ENCODE measurements around the gene GHRH. TPM values are rescaled to one million over a fixed set of nuclear protein-coding genes. Genes with fewer than 3 reads are reported as not detected.

GHRH gene
- total RNA-seq, 1 donor from 2014 or later: not detected

DNA sequence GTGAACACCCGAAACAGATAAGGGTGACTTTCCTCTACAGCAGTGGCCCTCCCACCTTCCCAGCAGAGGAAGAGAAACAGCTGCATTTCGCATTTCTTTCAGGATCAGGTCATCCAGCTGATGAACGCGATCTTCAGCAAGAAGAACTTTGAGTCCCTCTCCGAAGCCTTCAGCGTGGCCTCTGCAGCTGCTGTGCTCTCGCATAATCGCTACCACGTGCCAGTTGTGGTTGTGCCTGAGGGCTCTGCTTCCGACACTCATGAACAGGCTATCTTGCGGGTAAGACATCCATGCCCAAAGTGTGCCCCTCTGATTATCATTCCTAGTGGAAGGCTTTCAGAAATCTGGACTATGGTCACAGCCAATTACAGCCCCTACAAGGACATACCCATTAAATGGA lies 54.4 kb downstream of the GHRH start:
- intact Hi-C loops (cut with micrococcal nuclease): no loop called here

DNA sequence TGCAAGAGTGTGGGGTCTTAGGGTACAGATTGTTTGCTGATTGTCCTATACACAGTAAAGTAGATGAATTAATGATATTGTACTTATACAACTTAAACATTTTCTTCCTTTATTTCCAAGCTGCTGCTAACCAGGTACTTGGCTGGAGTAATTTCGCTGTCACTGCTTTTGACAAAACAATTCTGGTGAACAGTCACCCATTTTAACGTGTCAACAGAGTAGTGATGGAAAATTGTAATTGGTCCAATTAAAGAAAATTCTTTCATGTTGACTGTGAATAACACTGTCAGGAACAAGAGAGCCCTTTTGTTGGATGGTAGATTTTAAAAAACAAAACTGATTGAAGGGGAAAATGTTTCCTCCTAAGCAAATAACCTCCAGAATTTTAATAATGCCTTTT lies 55.8 kb downstream of the GHRH start:
- intact Hi-C loops (cut with micrococcal nuclease): no loop called here

DNA sequence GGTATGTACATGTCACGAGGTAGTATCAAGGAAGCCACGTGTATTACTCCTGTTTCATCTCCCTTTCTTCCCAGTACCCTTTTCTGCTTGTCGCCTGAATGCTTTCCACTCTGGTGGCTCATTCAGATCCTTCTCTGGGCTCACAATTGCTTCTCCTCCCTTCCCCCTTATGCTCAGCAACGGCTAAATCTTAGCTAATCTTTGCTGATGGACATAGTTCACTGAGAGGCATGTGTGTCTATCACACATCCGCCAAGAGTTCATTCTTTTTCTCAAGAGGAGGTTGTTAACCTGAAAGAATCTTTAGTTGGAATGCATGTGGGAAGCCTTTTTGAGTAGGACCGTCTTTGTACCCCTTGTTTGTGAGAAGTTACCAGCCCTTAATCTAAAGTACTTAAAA lies 56.5 kb downstream of the GHRH start:
- intact Hi-C loops (cut with micrococcal nuclease): no loop called here

DNA sequence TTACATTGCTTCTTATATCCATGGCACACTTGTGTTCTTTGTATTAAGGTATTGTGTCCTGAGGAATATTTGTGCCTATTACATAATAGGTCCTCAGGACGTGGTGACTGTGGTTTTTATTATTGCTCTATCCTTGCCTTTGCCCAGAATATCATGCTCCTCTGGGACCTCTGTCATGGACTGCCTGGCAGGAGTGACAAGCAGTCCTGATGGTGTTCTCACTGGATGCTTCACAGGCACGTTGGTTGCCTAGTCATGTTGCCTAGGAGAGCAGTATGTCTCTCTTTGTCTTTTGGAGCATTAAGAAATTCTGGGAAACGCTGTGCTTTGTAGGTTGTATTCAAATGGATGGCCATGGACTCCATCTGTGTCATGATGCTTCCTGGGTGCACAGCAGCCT lies 57.6 kb downstream of the GHRH start:
- intact Hi-C loops (cut with micrococcal nuclease): no loop called here

DNA sequence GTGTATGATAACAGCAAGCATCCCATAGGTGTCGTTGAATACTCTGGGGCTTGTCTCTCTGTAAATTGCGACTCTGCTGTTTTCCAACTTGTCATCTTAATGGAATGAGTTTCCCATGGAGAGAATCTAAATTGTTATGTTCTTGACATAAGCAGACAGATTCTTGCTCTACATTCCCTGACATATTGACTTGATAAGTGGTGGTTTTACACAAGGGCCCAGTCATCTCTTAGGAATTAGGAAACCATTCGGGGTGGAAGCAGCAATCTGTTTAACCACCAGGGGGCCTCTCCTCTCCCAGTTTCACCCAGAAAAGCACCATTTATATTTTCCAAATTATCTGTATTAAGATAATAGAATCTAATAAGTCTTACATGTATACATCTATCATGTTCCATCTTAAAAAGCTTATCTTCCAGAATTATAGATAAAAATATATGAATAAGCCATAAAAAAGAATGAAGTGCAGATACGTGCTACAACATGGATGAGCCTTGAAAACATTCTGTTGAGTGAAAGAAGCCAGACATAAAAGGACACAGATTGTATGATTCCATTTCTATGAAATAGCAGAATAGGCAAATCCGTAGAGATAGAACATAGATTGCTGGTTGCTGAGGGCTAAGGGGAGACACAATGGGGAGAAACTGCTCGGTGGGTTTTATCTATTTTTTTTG lies 59.2 kb downstream of the GHRH start:
- intact Hi-C loops (cut with micrococcal nuclease): loop anchor here (1.0 kb wide), 1 partner anchor 332 kb away; no protein-coding TSS in a partner anchor

DNA sequence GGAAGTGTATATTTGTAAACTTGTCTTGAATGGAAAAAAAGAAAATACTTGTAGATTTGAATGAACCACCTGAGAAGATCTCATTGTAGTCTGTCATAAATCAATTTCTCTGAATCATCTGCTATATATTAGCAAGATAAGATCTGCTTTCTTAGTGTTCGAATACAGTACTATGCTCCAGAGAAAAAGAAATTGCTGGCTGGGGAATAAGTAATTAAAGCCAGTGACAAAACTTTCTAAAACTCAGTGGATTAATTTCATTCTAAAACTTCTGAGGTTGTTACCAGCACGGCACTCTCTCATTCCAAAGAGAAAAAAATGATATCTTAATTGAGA lies 59.8 kb downstream of the GHRH start:
- intact Hi-C loops (cut with micrococcal nuclease): loop anchor here (1.0 kb wide), 1 partner anchor 333 kb away; no protein-coding TSS in a partner anchor

Other genes starting within 250 kb of the GHRH start
- 52.1 and 53.7 TPM in 2 replicates for gene RBL1, start 165.8 kb downstream of the GHRH start, total RNA-seq
- 235 and 241 TPM in 2 replicates for gene RPN2, start 82.5 kb downstream of the GHRH start, total RNA-seq
- gene MROH8, start 82.3 kb downstream of the GHRH start, total RNA-seq: 0.75 and 1.6 TPM in 2 replicates
- gene MANBAL, start 27.8 kb upstream of the GHRH start, total RNA-seq: 11.0 and 11.2 TPM in 2 replicates
- 1.7 and 2.9 TPM in 2 replicates for gene SRC, start 84.3 kb upstream of the GHRH start, total RNA-seq

Measured in T-helper 2 cell treated with Interferon-gamma antibody and Interleukin-4, amounts not matched to agents 100 ng/mL and 5 ng/mL, for 36 hours (primary cell).